Renal pelvis (tissue), 4 donors: ENCODE measurements around the gene COL2A1. TPM values are rescaled to one million over a fixed set of nuclear protein-coding genes. Genes with fewer than 3 reads are reported as not detected.

ENCODE experiments used
- DNase-seq: peaks from one replicate; pipeline ENCODE4 v3.0.0-alpha.2; 2013
- polyA plus RNA-seq, 3 donors: library from polyadenylated mRNA; unstranded; fragments of 120-200 nt; gene quantifications; one replicate each; pipeline ENCODE4 v1.2.1, GENCODE V29; 2013; ENCODE audit not compliant: insufficient read length in 3 of 3

The COL2A1 gene
- polyA plus RNA-seq, 3 donors: 33.7 to 60.3 (median 57.9) TPM

DNA sequence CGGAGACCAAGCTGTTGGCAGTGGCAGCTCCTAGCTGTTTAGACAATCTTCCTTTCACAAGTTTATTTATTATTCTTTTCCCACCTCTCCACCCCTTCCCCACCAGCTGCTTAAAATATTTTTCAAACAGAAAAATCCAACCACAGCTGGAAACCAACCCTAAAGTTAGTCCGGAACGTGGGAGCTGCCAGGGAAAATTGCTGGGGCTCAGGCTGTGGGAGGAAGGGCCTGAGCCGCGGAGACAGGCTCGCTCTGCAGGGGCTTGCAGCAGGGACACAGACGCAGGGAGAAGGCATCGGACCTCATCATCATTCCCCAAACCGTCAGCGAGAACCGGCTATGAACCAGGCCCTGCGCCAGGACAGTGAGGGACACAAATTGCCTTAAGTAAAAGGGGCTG lies 56.9 kb downstream of the COL2A1 start:
- peak; percentile 58 for DNase-seq

DNA sequence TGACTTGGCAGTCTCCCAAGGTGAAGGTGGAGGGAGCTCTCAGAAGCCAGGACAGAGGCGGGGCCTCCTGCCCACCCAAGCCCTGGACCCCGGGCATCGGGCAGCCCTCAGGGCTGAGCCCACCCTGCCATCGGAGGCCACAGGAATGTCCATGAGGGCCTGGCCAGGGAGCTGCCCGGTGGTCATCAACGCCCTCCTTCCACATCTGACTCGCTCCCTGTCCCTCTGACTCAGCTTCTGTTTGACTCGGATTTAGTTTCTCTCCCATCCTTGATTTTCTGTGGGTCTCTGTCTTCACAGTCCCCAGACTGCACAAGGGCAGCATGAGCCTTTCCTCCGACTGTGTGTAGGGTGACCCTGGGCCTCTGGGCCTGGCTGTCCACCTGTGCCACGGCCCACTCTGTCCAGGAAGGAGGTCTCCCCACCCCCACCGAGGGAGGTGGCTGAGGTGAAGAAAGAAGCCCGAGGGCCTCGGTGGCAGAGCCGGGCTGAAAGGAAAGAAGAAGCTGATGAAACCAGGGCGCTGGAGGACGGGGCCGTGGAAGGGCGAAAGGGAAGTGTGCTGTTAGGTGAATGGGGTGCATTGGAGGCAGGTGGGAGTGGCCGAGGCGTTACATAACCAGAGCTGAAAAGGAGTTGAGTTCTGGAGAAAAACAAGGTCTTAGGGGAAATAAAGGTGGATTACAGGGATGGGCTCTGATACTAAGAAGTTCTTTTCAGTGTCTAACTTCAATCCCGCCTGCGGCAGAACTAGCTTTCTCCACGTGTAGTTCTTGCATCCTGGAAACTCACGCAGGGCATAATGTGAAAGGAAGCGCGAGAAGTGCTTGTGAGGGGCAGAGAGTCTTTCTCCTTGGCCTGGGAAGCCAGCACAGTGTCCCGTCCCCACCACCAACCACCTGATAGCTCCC lies 57.6 kb downstream of the COL2A1 start:
- DNase-seq: no peak

DNA sequence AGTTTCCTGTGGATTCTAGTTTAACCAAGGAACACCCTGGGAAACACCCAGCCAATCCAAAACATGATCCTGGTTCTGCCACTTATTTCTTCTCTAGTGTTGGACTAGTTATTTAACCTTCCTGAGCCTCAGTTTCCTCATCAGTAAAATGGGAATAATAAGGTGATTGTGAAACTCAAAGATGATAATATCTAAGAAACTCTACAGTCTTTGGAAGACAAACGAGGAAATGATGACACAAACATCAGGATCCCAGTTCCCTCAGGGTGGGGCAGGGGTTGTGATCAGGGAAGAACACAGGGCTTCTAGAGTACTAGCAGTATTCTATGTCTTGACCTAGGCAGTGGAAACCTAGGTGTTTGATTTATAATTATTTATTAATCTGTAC lies 58.9 kb downstream of the COL2A1 start:
- no peak for DNase-seq

DNA sequence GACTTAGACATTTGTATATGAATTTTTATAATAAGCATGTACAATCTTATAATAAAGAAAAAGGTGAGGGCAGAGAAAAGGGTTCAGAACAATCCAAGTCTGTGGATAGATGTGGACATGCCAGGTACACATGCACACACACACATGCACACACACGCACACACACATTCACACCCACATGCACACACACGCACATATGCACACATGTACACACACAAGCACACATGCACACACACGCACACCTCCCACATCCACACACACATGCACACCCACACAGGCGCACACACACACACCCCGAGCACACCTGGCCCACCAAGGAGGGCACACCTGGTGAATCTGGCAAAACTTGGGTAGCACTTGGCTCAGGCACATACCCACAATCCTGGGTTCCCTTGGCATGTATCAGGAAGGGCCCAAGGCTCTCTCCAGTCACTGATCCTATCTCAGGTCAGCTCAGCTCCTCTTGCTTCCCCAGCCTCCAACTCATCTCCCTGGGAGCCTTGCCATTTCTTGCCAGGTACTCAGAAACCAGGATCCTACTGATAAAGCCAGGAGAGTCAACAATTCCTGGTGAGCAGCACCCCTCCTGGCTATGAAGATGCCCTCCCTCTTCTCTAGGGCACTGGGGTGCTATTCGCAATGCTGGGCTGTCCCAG lies 59.5 kb downstream of the COL2A1 start:
- no peak for DNase-seq

DNA sequence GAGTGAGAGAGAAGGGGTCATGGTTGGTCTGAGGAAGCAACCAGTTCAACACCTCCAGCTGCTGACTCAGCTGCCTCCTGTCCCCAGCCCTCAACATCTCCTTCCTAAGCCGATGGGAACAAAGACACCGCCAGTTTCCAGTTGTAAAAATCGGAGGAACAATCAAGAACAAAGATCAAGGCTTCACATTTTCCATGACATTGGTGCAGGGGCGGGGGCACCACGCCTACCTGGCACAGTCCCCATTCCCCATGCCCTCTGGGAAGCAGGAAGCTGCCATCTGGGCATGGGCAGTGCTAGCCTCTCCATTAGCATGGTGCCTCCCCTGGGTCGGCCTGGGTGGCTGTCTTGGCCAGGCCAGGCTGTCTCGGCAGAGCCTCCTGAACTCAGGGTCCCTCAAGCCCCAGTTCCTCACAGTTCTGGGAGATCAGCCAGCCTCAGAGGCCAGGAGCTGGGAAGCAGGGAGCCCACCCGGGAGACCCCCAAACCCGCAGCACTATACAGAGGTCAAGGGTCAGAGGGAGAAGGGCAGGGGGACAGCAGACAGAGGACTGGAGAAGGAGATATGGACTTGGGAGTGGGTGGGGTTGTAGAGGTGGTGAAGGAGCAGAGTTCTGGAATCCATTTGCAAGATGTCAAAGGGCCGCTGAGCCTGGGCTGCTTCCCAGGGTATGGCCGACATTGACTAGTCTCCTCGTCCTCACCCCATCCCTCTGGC lies 60.5 kb downstream of the COL2A1 start:
- no peak for DNase-seq

DNA sequence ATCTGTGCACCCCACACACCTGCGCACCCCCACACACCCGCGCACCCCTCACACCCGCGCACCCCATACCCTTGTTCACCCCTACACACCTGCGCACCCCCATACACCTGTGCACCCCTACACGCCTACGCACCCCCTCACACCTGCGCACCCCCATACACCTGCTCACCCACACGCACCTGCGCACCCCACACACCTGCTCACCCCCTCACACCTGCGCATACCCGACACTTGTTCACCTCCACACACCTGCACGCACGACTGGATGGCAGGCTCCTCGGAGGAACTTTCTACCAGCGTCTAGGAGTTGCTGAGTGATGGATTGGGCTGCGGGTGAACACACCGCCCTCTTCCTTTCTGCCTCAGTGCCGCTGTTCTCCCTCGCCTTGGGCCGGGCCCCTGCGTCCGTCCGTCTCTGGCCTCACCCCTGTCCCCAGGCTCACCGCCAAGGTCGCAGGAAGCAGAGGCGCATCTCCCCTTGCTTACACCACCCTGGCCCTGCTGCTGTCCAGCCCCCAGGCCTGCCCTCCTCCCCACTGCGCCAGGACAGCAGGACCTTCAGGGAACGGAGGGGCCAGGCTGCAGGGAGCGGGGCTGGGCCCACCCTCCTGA lies 61.6 kb downstream of the COL2A1 start:
- DNase-seq: no peak

DNA sequence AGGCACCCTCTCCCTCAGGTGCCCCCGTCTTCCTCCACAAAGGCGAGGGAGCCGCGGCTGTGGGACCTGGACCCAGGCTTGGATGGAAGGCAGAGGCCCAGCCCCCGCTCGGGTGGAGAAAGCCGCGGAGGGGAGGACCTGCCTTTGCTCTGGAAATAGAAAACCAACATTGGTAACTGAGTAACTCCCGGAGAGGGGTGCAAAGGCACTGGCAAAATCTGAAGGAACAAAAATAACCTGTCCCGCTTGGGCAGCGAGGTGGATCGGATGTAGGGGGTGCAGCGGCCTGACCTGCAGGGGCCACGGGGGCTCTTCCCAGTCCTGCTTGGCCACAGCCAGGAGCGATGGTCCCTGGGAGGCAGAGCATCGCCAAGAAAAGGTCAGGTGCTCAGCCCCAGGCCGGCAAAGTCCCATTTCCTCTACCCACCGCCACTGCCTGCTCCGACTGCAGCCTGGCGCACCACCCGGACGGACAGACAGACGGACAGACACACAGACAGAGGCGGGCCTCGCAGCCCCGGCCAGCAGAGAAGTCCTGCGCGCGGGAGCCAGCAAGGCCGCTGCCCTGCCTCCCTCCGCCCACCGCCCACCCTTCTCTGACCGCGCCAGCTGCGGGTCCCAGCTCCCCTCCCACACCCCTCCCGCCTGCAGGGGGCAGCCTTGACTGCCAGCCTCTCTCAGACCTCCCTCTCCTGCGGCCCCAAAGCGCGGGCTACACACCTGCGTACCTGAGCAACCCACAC lies 62.2 kb downstream of the COL2A1 start:
- peak; percentile 60 for DNase-seq

DNA sequence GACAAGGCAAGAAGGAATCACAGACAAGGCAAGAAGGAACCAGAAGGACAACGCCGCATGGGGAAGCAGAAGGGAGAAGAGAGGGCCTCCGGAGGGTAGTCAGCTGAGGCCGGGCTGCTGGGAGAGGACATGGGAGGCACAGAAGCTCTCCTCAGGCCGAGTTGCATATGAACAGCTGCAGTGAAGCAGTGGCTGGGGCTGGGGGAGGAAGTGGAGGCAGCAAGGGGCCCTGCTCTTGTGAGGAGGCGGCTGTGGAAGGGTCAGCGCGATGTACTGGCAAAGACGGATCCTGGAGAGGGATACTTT lies 62.8 kb downstream of the COL2A1 start:
- DNase-seq: no peak

DNA sequence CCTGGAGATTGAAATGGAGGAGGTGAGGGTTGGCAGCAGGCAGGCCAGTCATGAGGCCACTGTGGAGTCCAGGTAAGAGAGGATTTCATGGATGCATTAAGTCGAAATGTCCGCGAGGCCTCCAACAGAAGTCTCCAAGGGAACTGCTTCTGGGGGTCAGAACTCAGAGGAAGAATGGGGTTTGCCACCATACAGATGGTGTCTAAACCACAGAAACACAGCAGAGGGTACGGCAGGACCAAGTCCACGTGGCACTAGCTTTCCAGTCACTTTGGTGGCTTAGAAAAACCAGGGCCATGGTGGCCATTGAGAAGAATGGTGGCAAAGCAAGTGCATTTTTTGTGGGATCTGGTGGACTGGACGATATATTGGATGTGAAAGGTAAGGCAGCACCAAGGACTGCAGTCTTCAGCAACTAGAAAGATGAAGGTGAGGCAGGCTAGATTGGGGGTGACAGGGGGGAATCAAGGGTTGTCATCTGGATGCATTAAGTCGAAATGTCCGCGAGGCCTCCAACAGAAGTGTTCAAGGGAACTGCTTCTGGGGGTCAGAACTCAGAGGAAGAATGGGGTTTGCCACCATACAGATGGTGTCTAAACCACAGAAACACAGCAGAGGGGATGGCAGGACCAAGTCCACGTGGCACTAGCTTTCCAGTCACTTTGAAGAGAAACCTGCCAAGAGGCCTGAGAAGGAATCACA lies 63.4 kb downstream of the COL2A1 start:
- DNase-seq: no peak

DNA sequence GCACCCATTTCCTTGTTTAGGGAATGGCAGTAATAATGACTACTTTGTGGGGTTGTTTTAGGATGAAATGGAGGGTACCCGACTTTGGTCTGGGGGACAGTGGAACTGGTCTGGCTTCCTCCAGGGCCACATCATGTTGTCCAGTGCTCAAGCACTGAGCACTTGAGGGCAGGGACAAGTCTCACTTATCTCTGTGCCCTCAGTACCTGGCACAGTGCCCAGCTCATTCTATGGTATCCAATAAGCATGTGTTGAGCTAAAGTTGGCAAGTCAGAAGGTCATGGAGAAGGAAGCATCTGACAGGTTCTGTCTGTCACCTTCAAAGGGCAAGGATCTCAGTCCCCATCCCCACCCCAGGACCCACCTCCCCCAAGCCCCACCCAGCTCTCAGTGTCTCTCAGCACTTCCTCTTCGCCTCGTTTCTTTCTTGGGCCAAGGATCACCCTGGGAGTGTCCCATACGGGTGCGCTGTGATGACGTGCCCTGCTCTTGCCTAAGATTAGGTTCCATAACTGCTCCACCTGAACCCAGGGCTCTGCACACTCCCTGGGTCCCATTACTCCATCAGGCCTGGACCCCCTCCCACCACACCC lies 65.2 kb downstream of the COL2A1 start:
- no peak for DNase-seq

DNA sequence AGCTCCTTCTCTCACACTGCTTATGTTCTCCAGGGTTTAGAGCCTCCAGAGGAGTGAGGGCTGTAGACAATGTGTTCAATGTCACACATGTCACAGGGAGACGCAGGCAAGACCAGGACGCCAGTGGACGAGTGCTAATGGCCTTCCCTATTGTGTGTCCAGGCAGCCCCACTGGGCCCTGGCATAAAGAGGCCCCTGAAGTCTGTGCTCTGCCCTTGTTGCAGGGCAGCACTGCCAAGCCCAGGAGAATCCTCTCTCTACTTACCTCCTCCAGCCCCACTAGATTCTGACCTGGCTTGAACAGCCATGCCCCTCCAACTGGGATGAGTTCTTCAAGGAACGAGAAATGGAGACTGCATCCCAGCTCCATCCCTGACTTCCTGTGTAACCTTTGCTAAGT lies 65.7 kb downstream of the COL2A1 start:
- DNase-seq: no peak

DNA sequence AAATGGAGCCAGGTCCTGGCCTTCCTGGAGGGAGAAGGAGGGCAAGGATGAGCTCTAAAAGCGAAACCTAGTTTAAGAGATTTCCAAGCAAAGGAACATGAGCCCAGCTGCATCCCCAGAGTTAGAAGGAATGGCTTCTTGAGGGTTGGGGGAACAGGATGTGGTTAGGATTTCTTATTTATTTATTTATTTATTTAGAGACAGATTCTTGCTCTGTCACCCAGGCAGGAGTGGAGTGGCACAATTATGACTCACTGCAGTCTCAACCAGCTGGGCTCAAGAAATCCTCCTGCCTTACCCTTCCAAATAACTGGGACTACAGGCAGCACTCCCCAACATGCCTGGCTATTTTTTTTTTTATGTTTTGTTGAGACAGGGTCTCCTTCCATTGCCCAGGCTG lies 66.2 kb downstream of the COL2A1 start:
- no peak for DNase-seq

DNA sequence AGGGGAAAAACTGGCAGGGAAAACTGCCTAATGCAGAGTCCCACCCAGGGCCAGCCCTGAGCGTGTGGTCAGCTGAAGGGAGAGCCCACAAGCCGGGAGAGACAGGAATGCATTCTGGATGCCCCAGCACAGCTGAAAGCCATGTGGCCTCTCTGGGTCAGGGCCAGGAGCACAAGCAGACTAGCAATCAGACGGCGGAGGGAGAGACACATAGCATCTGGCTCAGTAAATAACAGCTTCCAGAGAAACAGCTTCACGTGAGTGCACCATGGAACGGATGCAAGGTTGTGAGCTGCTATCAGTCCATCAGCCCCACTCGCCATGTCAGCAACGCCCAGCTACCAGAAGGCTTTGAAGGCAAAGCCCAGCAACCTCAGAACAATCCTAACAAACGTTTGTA lies 69.1 kb downstream of the COL2A1 start:
- peak; percentile 35 for DNase-seq

DNA sequence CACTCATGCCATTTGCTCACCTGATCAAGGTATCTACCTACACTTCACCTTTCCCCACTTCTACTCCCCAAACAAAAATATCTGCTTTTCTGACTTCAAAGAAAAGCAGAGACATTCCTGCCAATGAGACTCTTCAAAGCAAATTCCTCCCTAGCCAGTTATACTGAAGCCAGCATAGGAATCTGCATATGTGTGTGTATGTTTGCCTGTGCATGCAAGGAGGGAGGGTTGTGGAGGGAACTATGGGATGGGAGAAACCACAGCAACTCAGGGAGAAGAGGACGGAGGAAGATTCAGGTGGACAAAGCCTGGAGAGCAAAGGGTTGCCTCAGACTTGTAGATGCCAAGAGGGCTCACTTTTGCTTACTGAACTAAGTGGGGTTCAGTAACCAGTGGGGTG lies 73.1 kb downstream of the COL2A1 start:
- no peak for DNase-seq

DNA sequence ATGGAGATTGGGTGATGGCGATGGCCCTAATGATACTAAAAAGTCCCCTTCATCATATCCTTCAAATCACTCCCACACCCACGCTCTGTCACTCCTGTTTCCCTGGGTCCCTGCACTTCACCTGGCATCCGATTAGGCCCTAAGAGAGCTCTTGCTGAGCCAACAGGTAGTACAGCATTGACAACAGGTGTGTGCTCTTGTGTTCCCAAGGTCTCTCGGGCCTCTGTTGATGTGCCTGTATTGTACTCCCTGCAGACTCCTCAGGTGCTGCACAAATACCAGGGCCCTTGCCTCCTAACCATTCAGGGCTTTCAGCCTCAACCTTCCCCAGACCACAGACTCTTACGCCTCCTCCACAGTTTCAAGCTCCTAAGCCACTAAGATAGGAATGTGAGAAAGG lies 73.6 kb downstream of the COL2A1 start:
- DNase-seq: no peak

DNA sequence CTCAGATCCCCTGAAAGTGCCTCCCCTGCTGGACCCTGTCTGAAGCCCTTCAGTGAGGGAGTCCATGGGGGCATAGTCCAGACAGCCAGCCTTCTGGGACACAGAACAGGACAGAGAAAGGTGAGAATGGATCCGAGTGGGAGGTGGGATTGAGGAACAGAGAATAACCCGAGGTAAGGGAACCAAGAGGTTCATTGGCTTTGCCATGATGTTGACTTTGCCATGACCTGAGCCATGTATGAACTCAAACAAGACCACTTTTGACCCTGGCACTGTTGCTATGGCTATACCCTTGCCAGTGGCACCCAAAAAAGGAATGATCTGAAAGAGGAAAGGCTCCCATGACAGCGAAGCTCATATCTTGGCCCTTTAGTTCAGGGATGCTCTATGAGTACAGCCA lies 76.9 kb downstream of the COL2A1 start:
- no peak for DNase-seq
